Prostate gland (tissue), 2 donors: Measurements from ENCODE around the gene ID3. TPM values are rescaled to one million over a fixed set of nuclear protein-coding genes. Genes with fewer than 3 reads are reported as not detected.

Source experiments
- DNase-seq: peaks from one replicate; pipeline ENCODE4 v3.0.0-alpha.2; 2019; ENCODE audit warnings: low spot score
- H3K27ac ChIP-seq, 2 donors: fragments of 200-600 bp; sonication (generic); 2 replicates each; pipeline ENCODE4 v1.5.1; 2017 to 2019
- H3K27me3 ChIP-seq: fragments of 200-600 bp; sonication (generic); replicated peaks from 2 replicates; pipeline ENCODE4 v1.5.1; 2019; ENCODE audit not compliant: insufficient read depth
- H3K36me3 ChIP-seq, 2 donors: fragments of 200-600 bp; sonication (generic); 1 replicate in 1 of 2; 2 replicates in 1 of 2; pipeline versions ENCODE4 v1.5.1 to v1.8.1; 2017 to 2019
- H3K4me1 ChIP-seq: fragments of 200-600 bp; sonication (generic); replicated peaks from 2 replicates; pipeline ENCODE4 v1.5.1; 2019
- H3K4me3 ChIP-seq, 2 donors: fragments of 200-600 bp; sonication (generic); 2 replicates each; pipeline ENCODE4 v1.5.1; 2017 to 2019
- H3K9me3 ChIP-seq: fragments of 200-600 bp; sonication (generic); 2 replicates; pipeline ENCODE4 v1.5.1; 2017
- CTCF ChIP-seq, 4 experiments: fragments of 200-600 bp in 2 of 4; fragments of 450-650 bp in 2 of 4; sonication (generic) in 2 of 4; IDR thresholded peaks; 1 replicate in 3 of 4; 2 replicates in 1 of 4; pipeline ENCODE4 v1.5.1; 2016 to 2019; ENCODE audit warnings: antibody characterized with exemption in 4 of 4, mild to moderate bottlenecking in 2 of 4, moderate library complexity in 2 of 4
- POLR2A ChIP-seq: fragments of 450-650 bp; IDR thresholded peaks from one replicate; pipeline ENCODE4 v1.6.1; 2016; ENCODE audit warnings: antibody characterized with exemption, mild to moderate bottlenecking
- POLR2AphosphoS5 ChIP-seq: sonication (generic); formaldehyde crosslinking; IDR thresholded peaks from one replicate; pipeline ENCODE4 v1.6.1; 2017; ENCODE audit warnings: antibody characterized with exemption
- WGBS: methylation state at CpG from one replicate; pipeline ENCODE4 v1.1.5; 2018; 5-methylcytosine and 5-hydroxymethylcytosine counted together
- intact Hi-C: fragments of 100-400 bp; cut with DNase I; formaldehyde crosslinking; loops from one replicate; pipeline ENCODE4 v1.14.2; 2022
- total RNA-seq, 2 donors: library from RNA; depleted of rRNA; stranded (reverse); fragments of >200 nt; gene quantifications; one replicate each; pipeline ENCODE4 v1.1.0, GENCODE V29; 2016

ID3 gene
- total RNA-seq, 2 donors from 2014 or later = 151 to 184 TPM

- intact Hi-C loops = no loop called here
- WGBS = 81% methylated on average over 5 of the region's 5 CpGs
- peaks cover 5% of the 10 kb centered on the region for H3K4me1 ChIP-seq
- H3K27me3 ChIP-seq = no peaks in the 10 kb centered on the region
- no peak overlapping the region for H3K4me3 ChIP-seq
- DNase-seq = no peak
- H3K9me3 ChIP-seq = no peaks in the 10 kb centered on the region
- no peak overlapping the region for H3K27ac ChIP-seq
- TF ChIP-seq POLR2AphosphoS5 (no peak), POLR2A (no peak), CTCF (IDR thresholded peaks at IDR 0.05) (no peak)
- H3K36me3 ChIP-seq = no peaks in the 10 kb centered on the region
Measured at GRCh38 chr1:23525558-23526250, 33.6 kb downstream of the ID3 start.

GRCh38 chr1:23524716-23525401 lies 34.4 kb downstream of the ID3 start:
- no peak for DNase-seq
- no peak overlapping the region for H3K4me3 ChIP-seq
- no peak overlapping the region for H3K27ac ChIP-seq
- no peaks in the 10 kb centered on the region for H3K27me3 ChIP-seq
- intact Hi-C loops = no loop called here
- H3K9me3 ChIP-seq = no peaks in the 10 kb centered on the region
- 51% methylated on average over 9 of the region's 9 CpGs for WGBS
- TF ChIP-seq POLR2AphosphoS5 (no peak), CTCF (IDR thresholded peaks at IDR 0.05) (no peak), POLR2A (no peak)
- H3K36me3 ChIP-seq = no peaks in the 10 kb centered on the region
- H3K4me1 ChIP-seq = no peaks in the 10 kb centered on the region

DNA sequence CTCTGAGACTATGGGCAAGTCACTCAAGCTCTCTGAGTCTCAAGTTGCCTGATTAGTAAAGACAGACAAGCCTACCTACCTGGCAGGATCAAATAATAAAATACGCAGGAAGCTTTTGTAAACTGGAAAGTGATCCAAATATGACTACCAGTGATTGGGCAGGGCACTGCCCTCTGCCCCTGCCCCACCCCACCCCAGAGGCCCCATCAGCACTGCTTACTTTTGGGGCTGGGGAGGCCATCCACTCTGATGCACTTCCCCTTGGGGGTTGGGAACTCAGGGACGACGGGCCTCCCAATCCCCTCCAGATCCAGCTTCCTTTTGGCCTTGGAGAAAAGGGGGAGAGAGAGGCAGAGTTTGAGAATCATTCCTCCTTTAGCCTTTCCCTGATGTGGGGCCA lies 35.1 kb downstream of the ID3 start:
- no peak for TF ChIP-seq CTCF (IDR thresholded peaks at IDR 0.05)
- no peak for DNase-seq
- no peaks in the 10 kb centered on the region for H3K27me3 ChIP-seq
- 78% methylated on average over 3 of the region's 3 CpGs for WGBS
- no peaks in the 10 kb centered on the region for H3K9me3 ChIP-seq
- no peaks in the 10 kb centered on the region for H3K36me3 ChIP-seq
- intact Hi-C loops = no loop called here
- no peak overlapping the region for H3K27ac ChIP-seq
- no peak overlapping the region for H3K4me3 ChIP-seq
- H3K4me1 ChIP-seq = no peaks in the 10 kb centered on the region

GRCh38 chr1:23522244-23522982 lies 36.9 kb downstream of the ID3 start:
- intact Hi-C loops = no loop called here
- DNase-seq = no peak
- 87% methylated on average over 7 of the region's 7 CpGs for WGBS
- no peaks in the 10 kb centered on the region for H3K4me1 ChIP-seq
- no peak overlapping the region for H3K4me3 ChIP-seq
- H3K27me3 ChIP-seq = no peaks in the 10 kb centered on the region
- H3K36me3 ChIP-seq = no peaks in the 10 kb centered on the region
- H3K9me3 ChIP-seq = no peaks in the 10 kb centered on the region
- no peak for TF ChIP-seq POLR2A
- no peak for TF ChIP-seq CTCF (IDR thresholded peaks at IDR 0.05)
- TF ChIP-seq POLR2AphosphoS5 = no peak
- no peak overlapping the region for H3K27ac ChIP-seq
